IPS DF 6.9 (cell line): Measurements from ENCODE around the gene CHSY3.

Experiments
- DNase-seq: peaks from one replicate; pipeline ENCODE4 v3.0.0-alpha.2; 2013; ENCODE audit warnings: low read depth, low spot score
- H3K27ac ChIP-seq: one replicate; pipeline ENCODE4 v1.5.1; 2013; ENCODE audit warnings: low read length, control low read depth
- H3K27me3 ChIP-seq: 2 replicates; pipeline ENCODE4 v1.6.1; 2013; ENCODE audit warnings: mild to moderate bottlenecking, low read length; ENCODE audit not compliant: control insufficient read depth, insufficient read depth
- H3K36me3 ChIP-seq: 2 replicates; pipeline ENCODE4 v1.6.1; 2013; ENCODE audit warnings: low read length; ENCODE audit not compliant: control insufficient read depth, insufficient read depth
- H3K4me1 ChIP-seq: 2 replicates; pipeline ENCODE4 v1.6.1; 2013; ENCODE audit warnings: low read length; ENCODE audit not compliant: control insufficient read depth, insufficient read depth
- H3K4me3 ChIP-seq: 2 replicates; pipeline ENCODE4 v1.5.1; 2013; ENCODE audit warnings: mild to moderate bottlenecking, low read length
- H3K9me3 ChIP-seq: 2 replicates; pipeline ENCODE4 v1.6.1; 2013; ENCODE audit warnings: low read length, inconsistent platforms; ENCODE audit not compliant: control insufficient read depth, insufficient read depth
- WGBS: extraction: QIAGEN DNeasy Blood & Tissue Kit; methylation state at CpG from one replicate; pipeline ENCODE4 v1.1.7; 2013; ENCODE audit warnings: mixed read lengths, missing lambda C conversion rate; ENCODE audit not compliant: insufficient read length, insufficient coverage; 5-methylcytosine and 5-hydroxymethylcytosine counted together

Gene CHSY3

GRCh38 chr5:129978270-129978669 is 74.0 kb downstream of the CHSY3 start:
- no CpG with 5 or more reads among the region's 1 CpG for WGBS
- no peaks in the 10 kb centered on the region for H3K9me3 ChIP-seq
- no peaks in the 10 kb centered on the region for H3K27me3 ChIP-seq
- no peaks in the 10 kb centered on the region for H3K36me3 ChIP-seq
- no peak for DNase-seq
- no peak overlapping the region for H3K4me3 ChIP-seq
- H3K27ac ChIP-seq: no peak overlapping the region
- no peaks in the 10 kb centered on the region for H3K4me1 ChIP-seq

GRCh38 chr5:129988453-129988852 is 84.2 kb downstream of the CHSY3 start:
- Histone ChIP-seq H3K4me1 (no peaks in the 10 kb centered on the region), H3K4me3 (no peak overlapping the region), H3K9me3 (no peaks in the 10 kb centered on the region), H3K36me3 (no peaks in the 10 kb centered on the region), H3K27me3 (no peaks in the 10 kb centered on the region), H3K27ac (no peak overlapping the region)
- no peak for DNase-seq

GRCh38 chr5:129991780-129992179 is 87.5 kb downstream of the CHSY3 start:
- Histone ChIP-seq H3K9me3 (no peaks in the 10 kb centered on the region), H3K4me3 (no peak overlapping the region), H3K27me3 (no peaks in the 10 kb centered on the region), H3K4me1 (no peaks in the 10 kb centered on the region), H3K27ac (no peak overlapping the region), H3K36me3 (no peaks in the 10 kb centered on the region)
- DNase-seq: no peak
- WGBS: no CpG with 5 or more reads among the region's 3 CpGs

GRCh38 chr5:129996896-129997295 is 92.6 kb downstream of the CHSY3 start:
- Histone ChIP-seq H3K4me1 (no peaks in the 10 kb centered on the region), H3K4me3 (no peak overlapping the region), H3K27me3 (no peaks in the 10 kb centered on the region), H3K27ac (no peak overlapping the region), H3K36me3 (no peaks in the 10 kb centered on the region), H3K9me3 (no peaks in the 10 kb centered on the region)
- no peak for DNase-seq

GRCh38 chr5:130000460-130000859 is 96.2 kb downstream of the CHSY3 start:
- WGBS: no CpG with 5 or more reads among the region's 4 CpGs
- H3K4me1 ChIP-seq: no peaks in the 10 kb centered on the region; the same call in 1 of the 2 replicates
- no peaks in the 10 kb centered on the region for H3K27me3 ChIP-seq
- H3K9me3 ChIP-seq: no peaks in the 10 kb centered on the region
- no peak overlapping the region for H3K27ac ChIP-seq
- DNase-seq: no peak
- no peaks in the 10 kb centered on the region for H3K36me3 ChIP-seq
- H3K4me3 ChIP-seq: no peak overlapping the region

- H3K27ac ChIP-seq: no peak overlapping the region
- no peak overlapping the region for H3K4me3 ChIP-seq
- H3K9me3 ChIP-seq: no peaks in the 10 kb centered on the region
- no peaks in the 10 kb centered on the region for H3K36me3 ChIP-seq
- no CpG with 5 or more reads among the region's 3 CpGs for WGBS
- H3K27me3 ChIP-seq: no peaks in the 10 kb centered on the region
- no peaks in the 10 kb centered on the region; the same call in 1 of the 2 replicates for H3K4me1 ChIP-seq
- no peak for DNase-seq
These were observed 97.9 kb downstream of the CHSY3 start for GRCh38 chr5:130002183-130002582.

GRCh38 chr5:130002876-130003275 is 98.6 kb downstream of the CHSY3 start:
- no peak for DNase-seq
- no peaks in the 10 kb centered on the region; the same call in 1 of the 2 replicates for H3K4me1 ChIP-seq
- no CpG with 5 or more reads among the region's 3 CpGs for WGBS
- H3K36me3 ChIP-seq: no peaks in the 10 kb centered on the region
- H3K4me3 ChIP-seq: no peak overlapping the region
- H3K27me3 ChIP-seq: no peaks in the 10 kb centered on the region
- no peaks in the 10 kb centered on the region for H3K9me3 ChIP-seq
- H3K27ac ChIP-seq: no peak overlapping the region

- Histone ChIP-seq H3K9me3 (no peaks in the 10 kb centered on the region), H3K36me3 (no peaks in the 10 kb centered on the region), H3K4me1 (no peaks in the 10 kb centered on the region), H3K27ac (no peak overlapping the region), H3K4me3 (no peak overlapping the region), H3K27me3 (no peaks in the 10 kb centered on the region)
- no CpG with 5 or more reads among the region's 3 CpGs for WGBS
- DNase-seq: no peak
These were observed 107.7 kb downstream of the CHSY3 start for GRCh38 chr5:130011986-130012385.

GRCh38 chr5:130017173-130017572 is 112.9 kb downstream of the CHSY3 start:
- no CpG with 5 or more reads among the region's 4 CpGs for WGBS
- no peak overlapping the region for H3K4me3 ChIP-seq

GRCh38 chr5:130018641-130019040 is 114.4 kb downstream of the CHSY3 start:
- Histone ChIP-seq H3K9me3 (no peaks in the 10 kb centered on the region), H3K27me3 (no peaks in the 10 kb centered on the region), H3K4me3 (no peak overlapping the region), H3K4me1 (no peaks in the 10 kb centered on the region), H3K27ac (no peak overlapping the region), H3K36me3 (no peaks in the 10 kb centered on the region)
- no peak for DNase-seq
- WGBS: no CpG with 5 or more reads among the region's 8 CpGs

More at GRCh38 chr5:130017173-130017572, 112.9 kb downstream of the CHSY3 start:
- DNase-seq: no peak
- no peaks in the 10 kb centered on the region for H3K4me1 ChIP-seq
- no peak overlapping the region for H3K27ac ChIP-seq
- H3K9me3 ChIP-seq: no peaks in the 10 kb centered on the region
- H3K36me3 ChIP-seq: no peaks in the 10 kb centered on the region
- no peaks in the 10 kb centered on the region for H3K27me3 ChIP-seq

- Histone ChIP-seq H3K4me1 (no peaks in the 10 kb centered on the region), H3K9me3 (no peaks in the 10 kb centered on the region), H3K4me3 (no peak overlapping the region), H3K27me3 (no peaks in the 10 kb centered on the region), H3K36me3 (no peaks in the 10 kb centered on the region), H3K27ac (no peak overlapping the region)
- DNase-seq: no peak
These were observed 116.7 kb downstream of the CHSY3 start for GRCh38 chr5:130021000-130021399.
